ENCODE measurements around the gene CPZ. TPM values are rescaled to one million over a fixed set of nuclear protein-coding genes. Genes with fewer than 3 reads are reported as not detected.

The CPZ gene
- total and polyA plus RNA-seq, 2 of the 4 experiments (the other 2 are of a cell fraction), result 0.90 to 10.3 TPM

GRCh38 chr4:8666581-8666980, 74.0 kb downstream of the CPZ start:
- Histone ChIP-seq H3K4me2 (ENCODE audit: low read depth, low read length) (no peak overlapping the region), H3K79me1 (ENCODE audit: low read depth in 1 of 2, low read length in 2 of 2) (no peaks in the 10 kb centered on the region), H2BK15ac (ENCODE audit: low read depth, low read length) (no peak overlapping the region), H4K5ac (ENCODE audit: low read depth, low read length) (no peak overlapping the region), H3K36me3 (ENCODE audit: control insufficient read depth, insufficient read depth, low read length) (no peaks in the 10 kb centered on the region), H3K9ac (ENCODE audit: low read depth, low read length) (no peak overlapping the region), H3K27ac (ENCODE audit: insufficient read depth, low read length) (no peak overlapping the region), H3K18ac (ENCODE audit: low read depth, low read length) (no peak overlapping the region), H3K23ac (ENCODE audit: low read depth, low read length) (no peak overlapping the region), H2BK5ac (ENCODE audit: low read depth, low read length, poor library complexity, severe bottlenecking) (no peak overlapping the region), H4K20me1 (ENCODE audit: insufficient read depth, low read length) (no peaks in the 10 kb centered on the region), H3K4me1 (ENCODE audit: control insufficient read depth, insufficient read depth, low read length) (no peaks in the 10 kb centered on the region), H3K9me3 (ENCODE audit: control insufficient read depth, insufficient read depth, low read length) (no peaks in the 10 kb centered on the region), H3K14ac (replicated peaks; ENCODE audit: low read depth, low read length) (no peak overlapping the region), H3K27me3 (ENCODE audit: control insufficient read depth, insufficient read depth, low read length) (no peaks in the 10 kb centered on the region), H2BK20ac (ENCODE audit: low read depth, low read length) (no peak overlapping the region), H2AK9ac (replicated peaks; ENCODE audit: low read depth, low read length, poor library complexity) (no peak overlapping the region), H2AK5ac (ENCODE audit: low read depth, low read length) (no peak overlapping the region), H3K56ac (ENCODE audit: extremely low read depth, insufficient read depth, low read length) (no peak overlapping the region), H2AFZ (replicated peaks; ENCODE audit: low read length, poor library complexity) (no peak overlapping the region), H3K4me3 (ENCODE audit: insufficient read depth, low read depth, low read length) (no peak overlapping the region), H3K9me1 (ENCODE audit: insufficient read depth, low read length) (no peaks in the 10 kb centered on the region), H2BK120ac (ENCODE audit: low read depth, low read length) (no peak overlapping the region), H4K91ac (ENCODE audit: insufficient read depth, low read depth, low read length) (no peak overlapping the region), H4K8ac (ENCODE audit: low read depth in 2 of 2, low read length in 2 of 2) (no peak overlapping the region), H3K4ac (ENCODE audit: low read depth, low read length) (no peak overlapping the region)
- dilution Hi-C loops (cut with HindIII; ENCODE audit: low sequenced_read_pairs, unreplicated experiment), result no loop called here
- no CpG with 5 or more reads among the region's 6 CpGs for WGBS, 2 experiments (ENCODE audit: extremely low coverage in 2 of 2, insufficient read length in 1 of 2)
- POLR2A ChIA-PET (ENCODE audit: unreplicated experiment), result no interaction called here
- no peak for ATAC-seq (ENCODE audit: low read depth)
- no TSS peak for BruUV-seq (replicated peaks)
- TF ChIP-seq RAD21 (IDR thresholded peaks at IDR 0.05; ENCODE audit: low read length) (no peak), RCOR1 (IDR thresholded peaks at IDR 0.05; ENCODE audit: insufficient replicate concordance, low read length) (no peak), FOS (IDR thresholded peaks at IDR 0.05; ENCODE audit: low read depth, low read length) (no peak), CHD1 (IDR thresholded peaks at IDR 0.05; ENCODE audit: low read depth, low read length) (no peak), USF2 (IDR thresholded peaks at IDR 0.05; ENCODE audit: low read depth, low read length) (no peak), MAFK (IDR thresholded peaks at IDR 0.05; ENCODE audit: low read depth, low read length) (no peak), BHLHE40 (IDR thresholded peaks at IDR 0.05; ENCODE audit: low read depth, low read length) (no peak), NFE2L2 (IDR thresholded peaks at IDR 0.05; ENCODE audit: low read depth, low read length) (no peak), CTCF (conservative IDR thresholded peaks at IDR 0.05; ENCODE audit: low read depth, low read length) (no peak), MXI1 (IDR thresholded peaks at IDR 0.05; ENCODE audit: borderline replicate concordance, low read depth, low read length) (no peak)
- intact Hi-C loops (cut with micrococcal nuclease), result no loop called here
- CTCF ChIA-PET, result no interaction called here
- DNase-seq, result no peak
- in situ Hi-C loops (cut with MboI; ENCODE audit: low sequenced_read_pairs), result no loop called here
